ENCODE results near the gene CEACAM8.

DNA sequence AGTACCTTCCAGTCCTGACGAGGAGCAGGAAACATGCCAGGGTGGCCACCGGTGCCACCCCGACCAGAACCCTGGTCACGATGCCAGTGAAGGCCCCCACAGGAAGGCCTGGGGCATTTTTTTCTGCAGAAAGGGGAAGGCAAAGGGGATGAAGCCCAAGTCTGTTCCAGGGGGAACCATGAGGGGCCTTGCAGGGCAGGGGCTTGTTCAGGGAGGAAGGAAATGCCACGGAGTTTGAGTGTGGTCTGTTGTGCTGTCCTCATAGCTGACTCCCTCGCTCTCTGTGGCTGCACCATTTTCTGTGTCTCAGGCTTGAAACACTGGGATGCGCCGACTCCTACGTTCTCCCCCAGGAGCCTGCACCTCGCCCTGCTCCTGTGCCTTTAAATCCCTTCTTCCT lies 38.9 kb downstream of the CEACAM8 start:
- TF ChIP-seq SUZ12 (IDR thresholded peaks at IDR 0.05; ENCODE audit: extremely low read depth, insufficient read depth, insufficient read length) (no peak), YY1 (IDR thresholded peaks at IDR 0.05; ENCODE audit: insufficient read depth, insufficient read length) (no peak), ZNF274 (IDR thresholded peaks at IDR 0.05; ENCODE audit: low read depth, low read length) (no peak)

Measured in NT2/D1 (cell line).